CD4-positive, alpha-beta T cell (primary cell): ENCODE data around the gene LDB2. TPM values are rescaled to one million over a fixed set of nuclear protein-coding genes. Genes with fewer than 3 reads are reported as not detected.

Experiments
- ATAC-seq: fragments of 200-7000 bp; cut with Tn5 transposase; one replicate; pipeline ENCODE4 v1.10.0; 2022; ENCODE audit warnings: mild to moderate bottlenecking; ENCODE audit not compliant: poor library complexity
- CTCF ChIA-PET: fragments of 350-600 bp; sonication (Branson Sonifier 250); formaldehyde crosslinking; loops from one replicate; lab custom pipeline; 2021; ENCODE audit warnings: antibody characterized with exemption, inconsistent platforms; lab: Charles Lee
- POLR2A ChIA-PET: fragments of 350-600 bp; sonication (Branson Sonifier 250); formaldehyde crosslinking; loops from one replicate; lab custom pipeline; 2021; ENCODE audit warnings: antibody characterized with exemption, inconsistent platforms; lab: Charles Lee
- DNase-seq, 14 experiments: peaks; one replicate each; pipeline ENCODE4 v3.0.0-alpha.2; 2013 to 2020; ENCODE audit warnings: mixed read lengths in 2 of 14
- H3K27ac ChIP-seq, 2 donors: one replicate each; pipeline versions ENCODE4 v1.5.1 to v1.7.0; 2013; ENCODE audit warnings: low read length in 2 of 2, low read depth in 1 of 2, mild to moderate bottlenecking in 1 of 2
- H3K27me3 ChIP-seq, 2 experiments: 1 replicate in 1 of 2; 2 replicates in 1 of 2; pipeline versions ENCODE4 v1.6.1 to v1.7.0; 2013; ENCODE audit warnings: low read length in 2 of 2, control low read depth in 1 of 2, mild to moderate bottlenecking in 1 of 2, moderate library complexity in 1 of 2; ENCODE audit not compliant: insufficient read depth in 2 of 2, control insufficient read depth in 1 of 2
- H3K36me3 ChIP-seq: one replicate; pipeline ENCODE4 v1.6.1; 2013; ENCODE audit warnings: low read length, control low read depth; ENCODE audit not compliant: insufficient read depth
- H3K4me1 ChIP-seq: one replicate; pipeline ENCODE4 v1.6.1; 2013; ENCODE audit warnings: low read length, control low read depth; ENCODE audit not compliant: insufficient read depth
- H3K4me3 ChIP-seq: one replicate; pipeline ENCODE4 v1.5.1; 2013; ENCODE audit warnings: mild to moderate bottlenecking, low read length, moderate library complexity
- H3K9me3 ChIP-seq, 2 experiments: 1 replicate in 1 of 2; 2 replicates in 1 of 2; pipeline versions ENCODE4 v1.6.1 to v1.7.0; 2013; ENCODE audit warnings: low read length in 2 of 2, mild to moderate bottlenecking in 2 of 2, control low read depth in 1 of 2, moderate library complexity in 1 of 2; ENCODE audit not compliant: control insufficient read depth in 1 of 2, insufficient read depth in 1 of 2
- H3K27ac Mint-ChIP-seq: one replicate; pipeline ENCODE4 v1.8.0; 2020; ENCODE audit warnings: mixed read lengths
- H3K27me3 Mint-ChIP-seq: one replicate; pipeline ENCODE4 v1.8.0; 2021; ENCODE audit warnings: mixed read lengths
- H3K36me3 Mint-ChIP-seq: one replicate; pipeline ENCODE4 v1.8.0; 2021; ENCODE audit warnings: low read depth, mixed read lengths
- H3K4me1 Mint-ChIP-seq: one replicate; pipeline ENCODE4 v1.8.0; 2021; ENCODE audit warnings: low read depth, mixed read lengths
- H3K4me3 Mint-ChIP-seq: one replicate; pipeline ENCODE4 v1.8.0; 2020; ENCODE audit warnings: mild to moderate bottlenecking, mixed read lengths
- H3K9me3 Mint-ChIP-seq: one replicate; pipeline ENCODE4 v1.8.0; 2020; ENCODE audit warnings: mixed read lengths
- intact Hi-C, 2 experiments: fragments of 100-400 bp; cut with DNase I in 1 of 2; cut with micrococcal nuclease in 1 of 2; formaldehyde crosslinking; loops; one replicate each; pipeline versions ENCODE4 v1.15.1 to v1.9.0; 2023 to 2025; cut with DNase I, micrococcal nuclease
- total RNA-seq, 174 experiments: library from RNA in 2 of 174; stranded (reverse) in 2 of 174; gene quantifications; one replicate each; pipeline ENCODE4 v1.2.3 and lab custom pipeline; 2021 to 2026
- TF ChIP-seq, protein P1 (sequence below): fragments of 200-600 bp; IDR thresholded peaks from one replicate; pipeline ENCODE4 v1.8.0; 2022; ENCODE audit warnings: antibody characterized with exemption, mild to moderate bottlenecking

The LDB2 gene
- total RNA-seq, 2 experiments from 2014 or later: not detected

DNA sequence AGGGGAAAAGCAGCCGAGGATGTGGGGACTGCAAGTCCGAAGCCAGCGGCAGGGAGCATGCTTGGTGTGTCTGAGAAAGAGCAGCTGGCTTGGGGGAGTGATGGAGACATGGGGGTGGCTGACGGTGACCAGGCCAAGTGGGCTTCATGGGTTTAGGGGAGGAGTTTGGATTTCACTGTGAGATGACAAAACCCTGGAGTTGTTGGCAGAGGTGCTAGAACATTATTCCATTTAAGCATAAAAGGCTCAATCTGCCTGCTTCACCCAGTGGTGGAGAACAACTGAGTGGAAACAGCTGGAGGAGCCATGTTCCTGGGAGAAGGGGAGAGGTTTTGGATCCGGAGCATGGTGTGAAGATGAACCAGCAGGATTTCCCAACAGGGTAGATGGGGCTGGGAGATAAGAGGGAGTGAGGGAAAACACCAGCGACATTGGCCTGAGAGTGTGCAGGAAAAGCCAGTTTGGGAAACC lies 354.2 kb downstream of the LDB2 start:
- ATAC-seq (no peak), DNase-seq (no peak)
- no peaks in the 10 kb centered on the region for H3K4me1 ChIP-seq
- H3K36me3 ChIP-seq: no peaks in the 10 kb centered on the region
- no peak overlapping the region for H3K4me3 ChIP-seq
- Mint-ChIP-seq H3K27ac (no peak overlapping the region), H3K36me3 (no peaks in the 10 kb centered on the region), H3K4me3 (no peak overlapping the region), H3K27me3 (no peaks in the 10 kb centered on the region), H3K4me1 (no peaks in the 10 kb centered on the region), H3K9me3 (peaks cover 2% of the 10 kb centered on the region)
- H3K9me3 ChIP-seq: no peaks in the 10 kb centered on the region
- H3K27ac ChIP-seq: no peak overlapping the region
- TF ChIP-seq, protein P1, sequence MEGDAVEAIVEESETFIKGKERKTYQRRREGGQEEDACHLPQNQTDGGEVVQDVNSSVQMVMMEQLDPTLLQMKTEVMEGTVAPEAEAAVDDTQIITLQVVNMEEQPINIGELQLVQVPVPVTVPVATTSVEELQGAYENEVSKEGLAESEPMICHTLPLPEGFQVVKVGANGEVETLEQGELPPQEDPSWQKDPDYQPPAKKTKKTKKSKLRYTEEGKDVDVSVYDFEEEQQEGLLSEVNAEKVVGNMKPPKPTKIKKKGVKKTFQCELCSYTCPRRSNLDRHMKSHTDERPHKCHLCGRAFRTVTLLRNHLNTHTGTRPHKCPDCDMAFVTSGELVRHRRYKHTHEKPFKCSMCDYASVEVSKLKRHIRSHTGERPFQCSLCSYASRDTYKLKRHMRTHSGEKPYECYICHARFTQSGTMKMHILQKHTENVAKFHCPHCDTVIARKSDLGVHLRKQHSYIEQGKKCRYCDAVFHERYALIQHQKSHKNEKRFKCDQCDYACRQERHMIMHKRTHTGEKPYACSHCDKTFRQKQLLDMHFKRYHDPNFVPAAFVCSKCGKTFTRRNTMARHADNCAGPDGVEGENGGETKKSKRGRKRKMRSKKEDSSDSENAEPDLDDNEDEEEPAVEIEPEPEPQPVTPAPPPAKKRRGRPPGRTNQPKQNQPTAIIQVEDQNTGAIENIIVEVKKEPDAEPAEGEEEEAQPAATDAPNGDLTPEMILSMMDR: no peak
- H3K27me3 ChIP-seq: no peaks in the 10 kb centered on the region
- ChIA-PET POLR2A (no interaction called here), CTCF (no interaction called here)
- intact Hi-C loops: no loop called here

DNA sequence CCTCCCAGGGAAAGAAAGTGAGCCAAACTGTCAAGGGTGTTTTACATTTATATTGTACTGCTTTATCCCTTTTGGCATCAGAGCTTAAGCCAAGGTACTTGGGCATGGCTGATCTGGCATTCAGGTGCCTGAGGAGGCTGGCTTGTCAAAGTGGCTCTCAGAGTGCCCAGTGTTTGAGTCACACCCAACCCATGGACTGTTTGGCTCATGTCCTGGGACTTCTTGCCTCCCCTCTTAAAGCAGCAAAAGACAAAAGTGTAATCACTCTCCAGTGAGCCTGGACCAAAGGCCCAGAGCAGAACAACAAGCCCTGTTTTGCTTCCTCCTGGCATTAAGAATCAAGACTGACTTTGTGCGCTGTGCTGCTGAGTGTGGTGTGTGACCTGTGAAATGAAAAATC lies 360.5 kb downstream of the LDB2 start:
- POLR2A ChIA-PET: no interaction called here

DNA sequence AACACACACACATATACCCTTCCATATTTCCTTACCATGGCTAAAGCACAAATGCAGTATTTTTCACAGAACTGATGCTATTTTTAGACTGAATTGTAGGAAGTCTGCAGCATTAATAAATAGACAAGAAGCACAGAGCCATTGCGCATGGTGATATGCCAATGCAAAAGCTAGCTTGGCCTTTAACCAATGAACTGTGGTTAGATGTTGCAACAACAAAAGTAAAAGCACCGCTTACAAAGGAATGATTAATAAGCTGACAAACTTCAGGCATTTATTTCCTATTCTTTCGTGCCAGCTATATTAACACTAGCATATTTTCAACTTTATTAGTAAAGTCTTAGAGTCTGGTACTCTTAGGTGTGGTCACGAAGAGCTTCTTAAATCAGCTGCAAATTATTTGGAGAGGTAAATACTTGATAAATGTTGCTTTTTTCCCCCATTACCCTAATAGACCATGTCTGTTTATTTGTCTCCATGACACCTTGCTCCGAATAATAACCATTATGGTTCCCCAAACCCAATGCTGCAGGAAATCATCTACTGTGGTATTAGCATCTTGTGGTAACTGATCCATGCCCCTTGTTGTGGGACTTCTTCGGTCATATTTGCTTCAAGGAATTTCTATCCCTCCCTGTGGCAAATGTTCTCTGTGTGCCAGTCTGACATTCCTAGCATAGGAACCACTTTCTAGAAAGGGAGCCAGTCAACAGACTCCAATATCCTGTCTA lies 366.0 kb downstream of the LDB2 start:
- TF ChIP-seq, protein P1: no peak
- ChIA-PET CTCF (no interaction called here), POLR2A (no interaction called here)
- Histone ChIP-seq H3K27ac (no peak overlapping the region), H3K27me3 (peaks cover 0 to 5% of the 10 kb centered on the region in 2 experiments), H3K4me3 (no peak overlapping the region), H3K36me3 (no peaks in the 10 kb centered on the region), H3K4me1 (no peaks in the 10 kb centered on the region), H3K9me3 (no peaks in the 10 kb centered on the region)
- Mint-ChIP-seq H3K9me3 (no peaks in the 10 kb centered on the region), H3K27ac (no peak overlapping the region), H3K4me3 (no peak overlapping the region), H3K27me3 (no peaks in the 10 kb centered on the region), H3K36me3 (no peaks in the 10 kb centered on the region), H3K4me1 (no peaks in the 10 kb centered on the region)
- DNase-seq (no peak), ATAC-seq (no peak)
- intact Hi-C loops: no loop called here

More for the DNA sequence above, 360.5 kb downstream of the LDB2 start:
- H3K27ac Mint-ChIP-seq: no peak overlapping the region
- Histone ChIP-seq H3K9me3 (no peaks in the 10 kb centered on the region), H3K27ac (no peak overlapping the region), H3K27me3 (peaks cover 0 to 5% of the 10 kb centered on the region in 2 experiments), H3K4me3 (no peak overlapping the region), H3K4me1 (no peaks in the 10 kb centered on the region), H3K36me3 (no peaks in the 10 kb centered on the region)
- ATAC-seq: no peak
- CTCF ChIA-PET: no interaction called here
- no peak for DNase-seq
- H3K4me1 Mint-ChIP-seq: no peaks in the 10 kb centered on the region
- no peaks in the 10 kb centered on the region for H3K36me3 Mint-ChIP-seq
- intact Hi-C loops: no loop called here
- no peak overlapping the region for H3K4me3 Mint-ChIP-seq
- TF ChIP-seq, protein P1: no peak
- H3K27me3 Mint-ChIP-seq: no peaks in the 10 kb centered on the region
- no peaks in the 10 kb centered on the region for H3K9me3 Mint-ChIP-seq
